DND-41 (cell line): ENCODE data around the gene CD180.

Experiments used
- ATAC-seq: fragments of 200-7000 bp; cut with Tn5 transposase; 3 replicates; pipeline ENCODE4 v1.9.1; 2021; ENCODE audit warnings: low read depth; ENCODE audit not compliant: insufficient read depth
- DNase-seq: peaks from one replicate; pipeline ENCODE4 v3.0.0-alpha.2; 2020
- H2AFZ ChIP-seq: 2 replicates; pipeline ENCODE4 v1.6.0; 2012; ENCODE audit warnings: low read depth, low read length
- H3K27ac ChIP-seq: 2 replicates; pipeline ENCODE4 v1.5.1; 2012; ENCODE audit warnings: low read length, inconsistent platforms
- H3K27me3 ChIP-seq: fragments of 200-600 bp; sonication (generic); 2 replicates; pipeline ENCODE4 v1.6.0; 2012; ENCODE audit warnings: low read length, mild to moderate bottlenecking, inconsistent platforms; ENCODE audit not compliant: insufficient read depth, poor library complexity
- H3K36me3 ChIP-seq: 2 replicates; pipeline ENCODE4 v1.5.1; 2012; ENCODE audit warnings: low read length, inconsistent platforms; ENCODE audit not compliant: insufficient read depth
- H3K4me1 ChIP-seq: 2 replicates; pipeline ENCODE4 v1.5.1; 2012; ENCODE audit warnings: mild to moderate bottlenecking, low read length; ENCODE audit not compliant: insufficient read depth
- H3K4me2 ChIP-seq: 2 replicates; pipeline ENCODE4 v1.6.0; 2012; ENCODE audit warnings: mild to moderate bottlenecking, moderate library complexity, low read length, inconsistent platforms; ENCODE audit not compliant: insufficient read depth
- H3K4me3 ChIP-seq, 2 experiments: fragments of 200-600 bp in 1 of 2; shearing (Covaris generic) in 1 of 2; 2 replicates each; pipeline ENCODE4 v1.5.1; 2012 to 2016; ENCODE audit warnings: inconsistent platforms in 2 of 2, low read length in 2 of 2, mild to moderate bottlenecking in 2 of 2, low read depth in 1 of 2, moderate library complexity in 1 of 2
- H3K79me2 ChIP-seq: 2 replicates; pipeline ENCODE4 v1.6.0; 2012; ENCODE audit warnings: low read length, inconsistent platforms; ENCODE audit not compliant: insufficient read depth
- H3K9ac ChIP-seq: 2 replicates; pipeline ENCODE4 v1.6.0; 2012; ENCODE audit warnings: low read depth, mild to moderate bottlenecking, inconsistent platforms, low read length, moderate library complexity
- H3K9me3 ChIP-seq: 2 replicates; pipeline ENCODE4 v1.5.1; 2012; ENCODE audit warnings: low read length, moderate library complexity, mild to moderate bottlenecking, inconsistent platforms; ENCODE audit not compliant: insufficient read depth, severe bottlenecking
- H4K20me1 ChIP-seq: 2 replicates; pipeline ENCODE4 v1.6.0; 2012; ENCODE audit warnings: low read length; ENCODE audit not compliant: insufficient read depth
- CTCF ChIP-seq: IDR thresholded peaks from 2 replicates; pipeline ENCODE4 v1.5.1; 2012; ENCODE audit warnings: borderline replicate concordance, low read length, moderate library complexity, mild to moderate bottlenecking; ENCODE audit not compliant: poor library complexity, severe bottlenecking; ENCODE audit errors: extremely low read depth
- EZH2 ChIP-seq: IDR thresholded peaks from 3 replicates; pipeline ENCODE4 v1.6.1; 2012; ENCODE audit warnings: borderline replicate concordance, low read depth, mild to moderate bottlenecking, moderate library complexity, low read length, inconsistent platforms; ENCODE audit not compliant: severe bottlenecking

CD180 gene

GRCh38 chr5:67164856-67165525 is 31.6 kb downstream of the CD180 start:
- H2AFZ ChIP-seq, result no peak overlapping the region
- no peaks in the 10 kb centered on the region for H3K27me3 ChIP-seq
- peaks cover 32% of the 10 kb centered on the region for H4K20me1 ChIP-seq
- H3K9me3 ChIP-seq, result no peaks in the 10 kb centered on the region
- peak; percentile 44 for DNase-seq
- TF ChIP-seq EZH2 (no peak), CTCF (no peak)
- H3K79me2 ChIP-seq, result peaks cover 55% of the 10 kb centered on the region
- H3K36me3 ChIP-seq, result peaks cover 40% of the 10 kb centered on the region
- H3K4me2 ChIP-seq, result peak overlapping the region; percentile 90
- no peak for ATAC-seq
- H3K4me3 ChIP-seq, result peak overlapping the region; percentile 71 to 87
- peak overlapping the region; percentile 95 for H3K9ac ChIP-seq
- peaks cover 68% of the 10 kb centered on the region for H3K4me1 ChIP-seq
- H3K27ac ChIP-seq, result peak overlapping the region; percentile 95

GRCh38 chr5:67163863-67164595 is 32.6 kb downstream of the CD180 start:
- peaks cover 55% of the 10 kb centered on the region for H3K79me2 ChIP-seq
- H3K4me3 ChIP-seq, result peak overlapping the region; percentile 71 to 87
- H3K9ac ChIP-seq, result peak overlapping the region; percentile 95
- peaks cover 71% of the 10 kb centered on the region for H3K4me1 ChIP-seq
- peaks cover 40% of the 10 kb centered on the region for H3K36me3 ChIP-seq
- DNase-seq (peak; percentile 62), ATAC-seq (no peak)
- H3K27me3 ChIP-seq, result no peaks in the 10 kb centered on the region
- no peaks in the 10 kb centered on the region for H3K9me3 ChIP-seq
- peak overlapping the region; percentile 4; the same call in 1 of the 2 replicates for H2AFZ ChIP-seq
- no peak for TF ChIP-seq EZH2
- TF ChIP-seq CTCF, result peak; percentile 2
- H3K4me2 ChIP-seq, result peak overlapping the region; percentile 90
- H4K20me1 ChIP-seq, result peaks cover 32% of the 10 kb centered on the region
- H3K27ac ChIP-seq, result peak overlapping the region; percentile 95

- H4K20me1 ChIP-seq, result peaks cover 32% of the 10 kb centered on the region
- H3K79me2 ChIP-seq, result peaks cover 55% of the 10 kb centered on the region
- peak overlapping the region; percentile 71 to 87 for H3K4me3 ChIP-seq
- peak overlapping the region; percentile 95 for H3K27ac ChIP-seq
- H3K4me1 ChIP-seq, result peaks cover 71% of the 10 kb centered on the region
- peak overlapping the region; percentile 90 for H3K4me2 ChIP-seq
- TF ChIP-seq CTCF (peak; percentile 85), EZH2 (no peak)
- H3K36me3 ChIP-seq, result peaks cover 40% of the 10 kb centered on the region
- H3K9me3 ChIP-seq, result no peaks in the 10 kb centered on the region
- H3K9ac ChIP-seq, result peak overlapping the region; percentile 95
- peak overlapping the region; percentile 4; the same call in 1 of the 2 replicates for H2AFZ ChIP-seq
- H3K27me3 ChIP-seq, result no peaks in the 10 kb centered on the region
- ATAC-seq (peak; percentile 23), DNase-seq (peak; percentile 82)
Observed at GRCh38 chr5:67163231-67163756, 33.3 kb downstream of the CD180 start.
